Keratinocyte (primary cell): ENCODE data around the gene REV3L. TPM values are rescaled to one million over a fixed set of nuclear protein-coding genes. Genes with fewer than 3 reads are reported as not detected.

Experiments used
- DNase-seq: peaks from one replicate; pipeline ENCODE4 v3.0.0-alpha.2; 2011; ENCODE audit warnings: low read depth, missing footprints, low spot score
- FAIRE-seq: peaks from 2 replicates; lab custom pipeline; 2011; peaks lifted over from hg19 to GRCh38; lab: Jason Lieb, UNC
- H2AFZ ChIP-seq: 2 replicates; pipeline ENCODE4 v1.6.0; 2012; ENCODE audit warnings: low read length, control low read depth, inconsistent platforms; ENCODE audit not compliant: control insufficient read depth
- H3K27ac ChIP-seq: 2 replicates; pipeline ENCODE4 v1.5.1; 2011; ENCODE audit warnings: low read length; ENCODE audit not compliant: control insufficient read depth, insufficient read depth
- H3K27me3 ChIP-seq: 3 replicates; pipeline ENCODE4 v1.6.0; 2011; ENCODE audit warnings: low read length; ENCODE audit not compliant: control insufficient read depth, insufficient read depth; ENCODE audit errors: extremely low read depth
- H3K36me3 ChIP-seq, 2 experiments: 2 replicates in 1 of 2; 3 replicates in 1 of 2; pipeline ENCODE4 v1.5.1; 2011; ENCODE audit warnings: low read length in 2 of 2, mild to moderate bottlenecking in 1 of 2; ENCODE audit not compliant: control insufficient read depth in 2 of 2, insufficient read depth in 2 of 2; ENCODE audit errors: extremely low read depth in 1 of 2
- H3K4me1 ChIP-seq: 3 replicates; pipeline ENCODE4 v1.5.1; 2011; ENCODE audit warnings: low read length; ENCODE audit not compliant: control insufficient read depth, insufficient read depth; ENCODE audit errors: extremely low read depth
- H3K4me2 ChIP-seq: 3 replicates; pipeline ENCODE4 v1.6.0; 2011; ENCODE audit warnings: low read depth, low read length; ENCODE audit not compliant: control insufficient read depth, insufficient read depth; ENCODE audit errors: extremely low read depth
- H3K4me3 ChIP-seq, 3 experiments: fragments of 200-600 bp in 1 of 3; sonication (generic) in 1 of 3; 2 replicates in 2 of 3; 3 replicates in 1 of 3; pipeline ENCODE4 v1.5.1; 2011 to 2016; ENCODE audit warnings: low read length in 3 of 3, mild to moderate bottlenecking in 3 of 3, control low read depth in 2 of 3, inconsistent platforms in 1 of 3, low read depth in 1 of 3, mixed read lengths in 1 of 3, mixed run types in 1 of 3, moderate library complexity in 1 of 3; ENCODE audit not compliant: control insufficient read depth in 2 of 3, insufficient read depth in 2 of 3; ENCODE audit errors: extremely low read depth in 1 of 3
- H3K79me2 ChIP-seq: 2 replicates; pipeline ENCODE4 v1.6.0; 2012; ENCODE audit warnings: low read length; ENCODE audit not compliant: control insufficient read depth, insufficient read depth
- H3K9ac ChIP-seq: 3 replicates; pipeline ENCODE4 v1.6.0; 2011; ENCODE audit warnings: low read length; ENCODE audit not compliant: control insufficient read depth, insufficient read depth; ENCODE audit errors: extremely low read depth
- H3K9me1 ChIP-seq: 3 replicates; pipeline ENCODE4 v1.6.0; 2011; ENCODE audit warnings: low read length; ENCODE audit not compliant: control insufficient read depth, insufficient read depth; ENCODE audit errors: extremely low read depth
- H3K9me3 ChIP-seq: 2 replicates; pipeline ENCODE4 v1.5.1; 2012; ENCODE audit warnings: low read depth, low read length; ENCODE audit not compliant: control insufficient read depth
- H4K20me1 ChIP-seq: 3 replicates; pipeline ENCODE4 v1.6.0; 2011; ENCODE audit warnings: low read length; ENCODE audit not compliant: control insufficient read depth, insufficient read depth; ENCODE audit errors: extremely low read depth
- CTCF ChIP-seq, 3 experiments: IDR thresholded peaks in 1 of 3; conservative IDR thresholded peaks in 1 of 3; optimal IDR thresholded peaks in 1 of 3; 2 replicates in 2 of 3; 3 replicates in 1 of 3; pipeline versions ENCODE3 to v1.5.1; 2011; ENCODE audit warnings: low read length in 3 of 3, mild to moderate bottlenecking in 3 of 3, moderate library complexity in 2 of 3, control low read depth in 1 of 3, inconsistent platforms in 1 of 3; ENCODE audit not compliant: insufficient read depth in 2 of 3; ENCODE audit errors: extremely low read depth in 1 of 3
- EZH2 ChIP-seq: IDR thresholded peaks from one replicate; pipeline ENCODE4 v1.6.1; 2012; ENCODE audit warnings: inconsistent platforms, mild to moderate bottlenecking, low read length, moderate library complexity
- dilution Hi-C: fragments of 300-500 bp; cut with MboI; formaldehyde crosslinking; loops from one replicate; pipeline ENCODE4 v1.7.0; 2020; ENCODE audit warnings: low sequenced_read_pairs; ENCODE audit not compliant: extremely low pct_ligation_motif_present
- polyA plus RNA-seq, 5 experiments: library from polyadenylated mRNA; depleted of rRNA in 3 of 5; stranded (reverse) in 3 of 5; stranded (forward) in 1 of 5; unstranded in 1 of 5; fragments of >200 nt; gene quantifications; 1 replicate in 1 of 5; 2 replicates in 3 of 5; 3 replicates in 1 of 5; pipeline versions ENCODE4 v1.2.1 to v1.2.3, GENCODE V29; 2011 to 2012; ENCODE audit warnings: missing spikeins in 2 of 5, low read depth in 1 of 5, low replicate concordance in 1 of 5

Gene REV3L
- polyA plus RNA-seq, 1 donor (not counting 4 experiments of a cell fraction or from before 2014, with no cell fraction given): 9.5 TPM

GRCh38 chr6:111367393-111368088 lies 115.5 kb downstream of the REV3L start:
- no peak overlapping the region for H2AFZ ChIP-seq
- FAIRE-seq: no peak
- H3K36me3 ChIP-seq: no peaks in the 10 kb centered on the region

GRCh38 chr6:111361648-111362047 lies 121.4 kb downstream of the REV3L start:
- Histone ChIP-seq H3K4me3 (no peak overlapping the region), H3K9me1 (no peaks in the 10 kb centered on the region), H4K20me1 (no peaks in the 10 kb centered on the region), H3K4me2 (no peak overlapping the region), H3K4me1 (no peaks in the 10 kb centered on the region), H3K36me3 (peaks cover 0 to 5% of the 10 kb centered on the region in 2 experiments), H3K79me2 (no peaks in the 10 kb centered on the region), H3K27ac (no peak overlapping the region), H3K9me3 (no peaks in the 10 kb centered on the region), H3K9ac (no peak overlapping the region), H3K27me3 (no peaks in the 10 kb centered on the region), H2AFZ (no peak overlapping the region)
- FAIRE-seq (no peak), DNase-seq (no peak)
- TF ChIP-seq EZH2 (no peak), CTCF (optimal IDR thresholded peaks at IDR 0.05 in 1 of 3, IDR thresholded peaks at IDR 0.05 in 1 of 3, conservative IDR thresholded peaks at IDR 0.05 in 1 of 3; ENCODE audit: extremely low read depth in 1 of 3, insufficient read depth in 2 of 3, low read length in 3 of 3) (peak; percentile 48 to 53 (median 51))
- dilution Hi-C loops: no loop called here

More at GRCh38 chr6:111367393-111368088, 115.5 kb downstream of the REV3L start:
- Histone ChIP-seq H3K4me1 (no peaks in the 10 kb centered on the region), H3K27ac (no peak overlapping the region), H3K9me1 (no peaks in the 10 kb centered on the region), H3K9ac (no peak overlapping the region), H3K4me2 (no peak overlapping the region), H3K4me3 (no peak overlapping the region), H3K79me2 (no peaks in the 10 kb centered on the region), H3K9me3 (no peaks in the 10 kb centered on the region), H3K27me3 (no peaks in the 10 kb centered on the region), H4K20me1 (no peaks in the 10 kb centered on the region)
- DNase-seq: no peak
- no peak for TF ChIP-seq CTCF (optimal IDR thresholded peaks at IDR 0.05 in 1 of 3, IDR thresholded peaks at IDR 0.05 in 1 of 3, conservative IDR thresholded peaks at IDR 0.05 in 1 of 3; ENCODE audit: extremely low read depth in 1 of 3, insufficient read depth in 2 of 3, low read length in 3 of 3)
- TF ChIP-seq EZH2: no peak
- dilution Hi-C loops: no loop called here
